Measurements from ENCODE around the gene TMEM205. TPM values are rescaled to one million over a fixed set of nuclear protein-coding genes. Genes with fewer than 3 reads are reported as not detected.

The TMEM205 gene
- total RNA-seq, 1 experiment from 2014 or later = 93.1 TPM

DNA sequence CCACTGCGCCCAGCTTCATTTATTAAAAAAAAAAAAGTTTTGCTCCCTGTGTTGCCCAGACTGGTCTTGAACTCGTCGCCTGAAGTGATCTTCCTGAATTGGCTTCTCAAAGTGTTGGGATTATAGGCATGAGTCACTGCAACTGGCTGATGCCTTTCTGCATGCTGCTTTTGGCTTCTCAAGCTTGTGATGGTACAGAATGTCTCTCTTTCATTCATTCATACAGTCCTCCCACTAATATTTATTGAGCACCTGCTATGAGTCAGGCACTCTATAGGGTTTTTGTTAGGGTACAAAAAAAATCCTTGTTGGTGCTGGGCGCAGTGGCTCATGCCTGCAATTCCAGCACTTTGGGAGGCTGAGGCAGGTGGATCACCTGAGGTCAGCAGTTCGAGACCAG lies 41.1 kb downstream of the TMEM205 start:
- no peaks in the 10 kb centered on the region for H3K9me3 Mint-ChIP-seq (ENCODE audit: unreplicated experiment)
- no peak for DNase-seq (ENCODE audit: unreplicated experiment)
- intact Hi-C loops (cut with micrococcal nuclease) = no loop called here
- TF ChIP-seq, protein P1, sequence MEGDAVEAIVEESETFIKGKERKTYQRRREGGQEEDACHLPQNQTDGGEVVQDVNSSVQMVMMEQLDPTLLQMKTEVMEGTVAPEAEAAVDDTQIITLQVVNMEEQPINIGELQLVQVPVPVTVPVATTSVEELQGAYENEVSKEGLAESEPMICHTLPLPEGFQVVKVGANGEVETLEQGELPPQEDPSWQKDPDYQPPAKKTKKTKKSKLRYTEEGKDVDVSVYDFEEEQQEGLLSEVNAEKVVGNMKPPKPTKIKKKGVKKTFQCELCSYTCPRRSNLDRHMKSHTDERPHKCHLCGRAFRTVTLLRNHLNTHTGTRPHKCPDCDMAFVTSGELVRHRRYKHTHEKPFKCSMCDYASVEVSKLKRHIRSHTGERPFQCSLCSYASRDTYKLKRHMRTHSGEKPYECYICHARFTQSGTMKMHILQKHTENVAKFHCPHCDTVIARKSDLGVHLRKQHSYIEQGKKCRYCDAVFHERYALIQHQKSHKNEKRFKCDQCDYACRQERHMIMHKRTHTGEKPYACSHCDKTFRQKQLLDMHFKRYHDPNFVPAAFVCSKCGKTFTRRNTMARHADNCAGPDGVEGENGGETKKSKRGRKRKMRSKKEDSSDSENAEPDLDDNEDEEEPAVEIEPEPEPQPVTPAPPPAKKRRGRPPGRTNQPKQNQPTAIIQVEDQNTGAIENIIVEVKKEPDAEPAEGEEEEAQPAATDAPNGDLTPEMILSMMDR (IDR thresholded peaks at IDR 0.05; ENCODE audit: unreplicated experiment) = no peak
- H3K36me3 Mint-ChIP-seq (ENCODE audit: insufficient read depth, unreplicated experiment) = no peaks in the 10 kb centered on the region
- no peak overlapping the region for H3K4me3 Mint-ChIP-seq (ENCODE audit: unreplicated experiment)
- POLR2A ChIA-PET = interaction anchor here (0.9 to 1.8 kb wide), 2 partner anchors 34 to 76 kb away, joined by 3 to 5 read pairs; no protein-coding TSS in a partner anchor
- no peaks in the 10 kb centered on the region for H3K27me3 Mint-ChIP-seq (ENCODE audit: insufficient read depth, unreplicated experiment)
- H3K27ac Mint-ChIP-seq (ENCODE audit: low read depth, unreplicated experiment) = no peak overlapping the region
- no peaks in the 10 kb centered on the region for H3K4me1 Mint-ChIP-seq (ENCODE audit: insufficient read depth, unreplicated experiment)
- CTCF ChIA-PET = interaction anchor here (0.7 to 1.9 kb wide), 4 partner anchors 10 to 130 kb away, joined by 3 to 9 read pairs (median 3); partner anchors contain the start of gene PRKCSH
- no TSS peak for BruUV-seq (replicated peaks)

DNA sequence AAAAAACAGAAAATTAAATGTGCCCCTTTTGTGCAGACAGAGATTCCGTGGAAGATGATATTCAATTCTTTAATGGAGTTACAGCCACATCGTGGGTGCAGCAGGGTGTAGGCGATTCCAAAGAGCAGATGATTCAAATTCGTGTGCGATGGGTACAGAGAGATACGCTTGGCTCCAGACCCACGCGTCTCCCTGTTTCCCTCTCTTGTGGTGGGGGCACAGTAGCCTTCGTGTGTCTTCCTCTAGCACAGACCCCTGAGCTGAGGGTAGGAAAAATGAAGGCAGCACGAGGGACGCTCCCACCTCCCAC lies 45.3 kb downstream of the TMEM205 start:
- ChIA-PET CTCF (no interaction called here), POLR2A (no interaction called here)
- intact Hi-C loops (cut with micrococcal nuclease) = no loop called here
- Mint-ChIP-seq H3K27ac (ENCODE audit: low read depth, unreplicated experiment) (no peak overlapping the region), H3K36me3 (ENCODE audit: insufficient read depth, unreplicated experiment) (no peaks in the 10 kb centered on the region), H3K4me1 (ENCODE audit: insufficient read depth, unreplicated experiment) (peaks cover 5% of the 10 kb centered on the region), H3K4me3 (ENCODE audit: unreplicated experiment) (no peak overlapping the region), H3K27me3 (ENCODE audit: insufficient read depth, unreplicated experiment) (no peaks in the 10 kb centered on the region), H3K9me3 (ENCODE audit: unreplicated experiment) (no peaks in the 10 kb centered on the region)
- TF ChIP-seq, protein P1 (IDR thresholded peaks at IDR 0.05; ENCODE audit: unreplicated experiment) = no peak
- no TSS peak for BruUV-seq (replicated peaks)
- DNase-seq (ENCODE audit: unreplicated experiment) = no peak

- H3K4me3 Mint-ChIP-seq (ENCODE audit: unreplicated experiment) = no peak overlapping the region
- no peaks in the 10 kb centered on the region for H3K27me3 Mint-ChIP-seq (ENCODE audit: insufficient read depth, unreplicated experiment)
- H3K36me3 Mint-ChIP-seq (ENCODE audit: insufficient read depth, unreplicated experiment) = no peaks in the 10 kb centered on the region
- POLR2A ChIA-PET = interaction anchor here (1.0 kb wide), 1 partner anchor 39 kb away, joined by 5 read pairs; no protein-coding TSS in a partner anchor
- no peak overlapping the region for H3K27ac Mint-ChIP-seq (ENCODE audit: low read depth, unreplicated experiment)
- CTCF ChIA-PET = interaction anchor here (0.6 to 0.7 kb wide), 2 partner anchors 13 to 402 kb away, joined by 3 to 8 read pairs; no protein-coding TSS in a partner anchor
- BruUV-seq (replicated peaks) = no TSS peak
- H3K4me1 Mint-ChIP-seq (ENCODE audit: insufficient read depth, unreplicated experiment) = peaks cover 5% of the 10 kb centered on the region
- intact Hi-C loops (cut with micrococcal nuclease) = no loop called here
- no peaks in the 10 kb centered on the region for H3K9me3 Mint-ChIP-seq (ENCODE audit: unreplicated experiment)
- no peak for DNase-seq (ENCODE audit: unreplicated experiment)
- TF ChIP-seq, protein P1 (IDR thresholded peaks at IDR 0.05; ENCODE audit: unreplicated experiment) = no peak
Observed at GRCh38 chr19:11299946-11300810, 45.9 kb downstream of the TMEM205 start.

DNA sequence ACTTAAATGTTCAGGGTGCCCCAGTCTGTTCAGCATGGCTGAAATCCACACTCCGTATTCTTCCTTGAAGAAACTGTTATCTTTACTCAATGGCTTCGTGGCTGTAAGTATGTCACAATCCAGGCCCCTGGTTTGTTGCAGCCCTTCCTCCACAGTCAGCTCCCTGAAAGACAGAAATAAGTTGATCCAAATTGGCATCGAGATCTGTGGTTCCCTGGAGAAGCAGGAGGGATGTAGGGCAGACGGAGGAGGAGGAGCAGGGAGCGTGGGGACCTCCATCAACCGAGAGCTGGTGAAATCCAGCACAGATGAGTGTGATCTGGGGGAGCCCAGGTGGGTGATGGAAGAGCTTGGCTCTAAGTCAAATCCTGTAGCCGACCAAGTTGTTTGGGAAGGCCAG lies 49.8 kb downstream of the TMEM205 start:
- intact Hi-C loops (cut with micrococcal nuclease) = no loop called here
- Mint-ChIP-seq H3K9me3 (ENCODE audit: unreplicated experiment) (no peaks in the 10 kb centered on the region), H3K27ac (ENCODE audit: low read depth, unreplicated experiment) (peak overlapping the region; percentile 40), H3K36me3 (ENCODE audit: insufficient read depth, unreplicated experiment) (no peaks in the 10 kb centered on the region), H3K27me3 (ENCODE audit: insufficient read depth, unreplicated experiment) (no peaks in the 10 kb centered on the region), H3K4me3 (ENCODE audit: unreplicated experiment) (no peak overlapping the region), H3K4me1 (ENCODE audit: insufficient read depth, unreplicated experiment) (peaks cover 11% of the 10 kb centered on the region)
- no TSS peak for BruUV-seq (replicated peaks)
- ChIA-PET POLR2A (interaction anchor here (0.9 to 1.7 kb wide), 4 partner anchors 11 to 81 kb away, joined by 3 to 5 read pairs (median 3); partner anchors contain the start of gene DOCK6), CTCF (interaction anchor here (0.5 to 2.3 kb wide), 8 partner anchors 52 to 277 kb away, joined by 3 to 6 read pairs (median 4); no protein-coding TSS in a partner anchor)
- peak; percentile 18 for DNase-seq (ENCODE audit: unreplicated experiment)
- TF ChIP-seq, protein P1 (IDR thresholded peaks at IDR 0.05; ENCODE audit: unreplicated experiment) = no peak

Measured in MCF 10A (cell line).